ENCODE results near the gene ITIH5.

DNA sequence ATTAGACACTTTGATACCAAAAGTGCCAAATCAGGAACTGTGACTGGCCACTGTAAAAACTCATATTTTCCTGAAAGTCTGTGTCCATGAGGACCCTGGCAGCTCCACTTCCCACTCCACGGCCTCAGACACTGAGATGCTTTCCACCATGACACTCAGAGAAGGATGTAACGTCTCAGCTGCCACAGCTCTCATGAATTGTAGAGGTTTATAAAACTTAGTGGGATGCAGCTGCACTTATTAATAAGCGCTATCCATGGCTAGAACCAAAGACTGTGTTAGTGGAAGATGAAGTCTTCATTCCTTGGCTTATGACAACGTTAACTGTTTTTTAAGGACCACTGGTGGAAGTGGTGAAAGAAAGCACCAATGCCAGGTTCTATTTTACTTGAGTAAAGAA, 121.0 kb downstream of the ITIH5 start:
- TF ChIP-seq EZH2 (IDR thresholded peaks at IDR 0.05) (no peak), POLR2AphosphoS5 (IDR thresholded peaks at IDR 0.05; ENCODE audit: borderline replicate concordance, low read depth, low read length) (no peak), FOXP2 (optimal IDR thresholded peaks at IDR 0.05; ENCODE audit: control extremely low read depth, extremely low read length, insufficient read depth) (no peak)
